GM19351 (cell line): Measurements from ENCODE around the gene DAGLA.

Source experiments
- ATAC-seq: cut with Tn5 transposase; IDR thresholded peaks from one replicate; pipeline ENCODE4 v1.9.1; 2021; ENCODE audit warnings: mild to moderate bottlenecking, moderate library complexity; ENCODE audit not compliant: unreplicated experiment

Gene DAGLA

DNA sequence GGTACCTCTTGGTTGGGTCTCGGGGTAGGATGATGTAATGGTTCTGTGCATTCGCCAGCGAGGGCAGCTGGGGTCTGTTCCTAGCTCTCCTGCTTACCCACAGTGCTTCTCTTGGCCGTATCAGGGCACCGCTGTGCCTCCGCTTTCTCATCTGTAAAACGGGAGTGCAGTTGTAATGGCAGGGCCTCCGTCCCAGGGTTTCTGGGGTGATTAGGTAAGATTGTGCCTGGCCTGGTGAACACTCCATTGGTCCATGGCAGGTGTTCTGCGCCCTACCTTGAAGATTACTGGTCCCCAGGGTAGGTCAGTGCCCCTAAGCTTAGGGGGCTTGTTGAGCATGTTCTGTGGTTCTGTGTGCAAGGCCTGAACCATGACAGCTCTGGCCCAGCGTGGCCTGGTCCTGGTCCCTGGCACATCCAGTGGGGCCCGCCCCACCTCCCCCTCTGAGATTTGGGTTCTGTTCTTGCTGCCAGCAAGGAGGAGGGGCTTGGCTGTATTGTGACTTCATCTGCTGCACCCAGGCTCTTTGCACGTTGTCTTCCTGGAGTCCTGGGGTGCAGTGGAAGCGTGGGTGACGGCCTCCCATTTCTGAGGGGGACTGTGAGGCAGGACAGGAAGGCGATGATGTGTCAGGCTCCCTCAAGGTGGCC lies 77.1 kb downstream of the DAGLA start:
- no peak for ATAC-seq

- no peak for ATAC-seq
These were observed 80.8 kb downstream of the DAGLA start for GRCh38 chr11:61760946-61761345.

DNA sequence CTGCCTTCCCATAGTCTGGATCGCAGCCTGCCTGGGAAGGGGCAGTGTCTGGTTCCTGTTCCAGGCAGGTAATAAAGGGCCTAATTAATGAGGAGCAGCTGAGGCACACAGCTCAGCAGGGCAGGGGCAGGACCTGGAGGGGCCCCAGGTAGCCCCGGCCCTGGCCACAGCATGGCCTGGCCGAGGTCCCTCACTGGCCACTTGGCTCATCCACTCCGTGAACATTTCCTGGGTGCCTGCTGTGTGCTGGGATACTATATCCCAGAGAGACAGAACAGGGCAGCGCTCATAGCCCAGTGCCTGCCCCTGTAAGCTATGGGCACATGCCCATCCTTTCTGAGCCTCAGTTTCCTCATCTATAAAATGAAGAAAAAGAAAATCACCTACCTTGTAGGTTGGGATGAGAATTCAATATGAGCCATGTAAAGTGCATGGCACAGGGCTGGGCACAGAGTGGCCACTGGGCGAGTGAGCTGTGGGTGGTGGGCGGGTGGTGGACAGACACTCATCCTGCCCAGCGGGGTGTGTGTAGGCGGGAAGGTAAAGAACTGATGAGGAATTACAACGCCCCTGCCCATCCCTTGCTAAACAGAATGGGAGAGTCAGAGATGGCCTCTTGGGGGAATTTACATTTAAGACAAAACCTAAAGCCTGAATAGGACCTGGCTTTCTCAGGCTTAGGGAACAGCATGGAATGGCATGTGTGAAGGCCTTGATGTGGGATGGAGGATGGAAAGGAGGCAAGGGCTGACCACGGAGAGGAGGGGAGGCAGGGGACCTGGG lies 81.4 kb downstream of the DAGLA start:
- no peak for ATAC-seq

DNA sequence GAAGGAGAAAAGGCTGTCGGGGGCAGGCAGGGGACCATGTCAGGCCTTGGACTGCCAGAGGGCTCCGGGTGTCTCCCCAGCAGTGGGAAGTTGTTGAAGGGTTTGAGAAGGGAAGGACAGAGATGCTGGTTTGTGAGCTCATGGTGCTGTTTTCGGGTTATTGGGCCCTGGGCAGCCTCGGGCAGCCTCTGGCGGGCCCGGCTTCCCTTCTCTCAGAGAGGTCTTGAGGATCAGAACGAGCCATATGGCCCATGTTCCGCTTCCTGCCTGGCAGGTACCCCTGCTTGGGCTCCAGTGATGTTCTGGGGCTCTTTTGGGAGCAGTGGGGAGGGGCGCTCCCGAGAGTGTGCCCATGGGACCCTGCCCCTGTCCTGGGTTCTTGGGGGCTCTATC lies 82.0 kb downstream of the DAGLA start:
- no peak for ATAC-seq

- ATAC-seq = no peak
These were observed 82.6 kb downstream of the DAGLA start for GRCh38 chr11:61762798-61763197.

DNA sequence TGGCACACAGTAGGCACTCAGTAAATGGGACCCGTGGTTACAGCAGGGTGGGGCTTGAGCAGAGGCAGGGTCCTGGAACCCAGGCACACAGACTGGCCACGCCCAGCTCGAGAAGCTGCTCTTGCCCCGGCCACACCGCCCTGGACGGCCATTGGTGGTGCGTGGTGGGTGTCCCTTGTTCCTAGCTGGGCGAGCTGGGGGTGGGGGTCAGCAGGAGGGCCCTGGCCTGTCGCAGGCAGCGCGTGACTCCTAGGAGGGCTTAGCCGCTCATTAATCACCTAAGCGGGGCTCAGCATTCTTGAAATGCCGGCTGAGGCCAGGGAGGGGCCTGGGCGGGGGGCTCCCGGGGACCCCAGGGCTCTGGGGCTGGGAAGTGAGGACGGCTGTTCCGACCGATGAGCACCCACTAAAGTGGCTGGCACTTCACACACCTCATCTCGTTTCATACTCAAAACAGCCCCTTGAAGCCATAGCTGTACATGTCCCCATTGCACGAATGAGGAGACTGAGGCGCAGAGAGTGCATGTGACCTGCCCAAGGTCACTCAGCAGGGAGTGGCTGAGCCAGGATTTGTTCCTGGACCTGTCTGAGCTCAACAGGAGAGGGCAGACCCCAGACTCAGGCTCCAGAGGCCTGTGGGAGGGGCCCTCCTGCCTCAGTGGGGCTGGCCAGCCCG lies 83.9 kb downstream of the DAGLA start:
- no peak for ATAC-seq

GRCh38 chr11:61764606-61765260 lies 84.5 kb downstream of the DAGLA start:
- no peak for ATAC-seq

DNA sequence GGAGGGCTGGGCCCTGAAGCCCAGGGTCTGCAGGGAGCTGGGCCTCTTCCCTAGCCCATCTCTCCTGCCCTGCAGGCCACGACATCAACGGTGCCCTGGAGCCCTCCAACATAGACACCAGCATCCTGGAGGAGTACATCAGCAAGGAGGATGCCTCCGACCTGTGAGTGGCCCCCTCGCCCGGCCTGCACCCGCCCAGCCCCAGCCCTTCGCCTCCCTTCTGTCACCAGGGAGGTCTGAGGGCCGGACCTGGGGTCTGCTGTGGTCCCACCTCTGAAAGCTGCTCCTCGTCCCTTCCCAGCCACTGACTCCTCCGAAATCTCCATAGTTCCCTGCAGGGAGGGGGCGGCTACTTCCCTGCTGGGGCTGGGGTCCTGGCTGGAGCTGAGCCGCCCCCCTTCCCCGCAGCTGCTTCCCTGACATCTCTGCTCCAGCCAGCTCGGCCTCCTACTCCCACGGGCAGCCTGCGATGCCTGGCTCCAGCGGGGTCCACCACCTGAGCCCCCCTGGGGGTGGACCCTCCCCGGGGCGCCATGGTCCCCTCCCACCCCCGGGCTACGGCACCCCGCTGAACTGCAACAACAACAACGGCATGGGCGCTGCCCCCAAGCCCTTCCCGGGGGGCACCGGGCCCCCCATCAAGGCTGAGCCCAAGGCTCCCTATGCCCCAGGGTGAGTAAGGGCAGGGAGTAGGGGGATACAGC lies 85.5 kb downstream of the DAGLA start:
- no peak for ATAC-seq

DNA sequence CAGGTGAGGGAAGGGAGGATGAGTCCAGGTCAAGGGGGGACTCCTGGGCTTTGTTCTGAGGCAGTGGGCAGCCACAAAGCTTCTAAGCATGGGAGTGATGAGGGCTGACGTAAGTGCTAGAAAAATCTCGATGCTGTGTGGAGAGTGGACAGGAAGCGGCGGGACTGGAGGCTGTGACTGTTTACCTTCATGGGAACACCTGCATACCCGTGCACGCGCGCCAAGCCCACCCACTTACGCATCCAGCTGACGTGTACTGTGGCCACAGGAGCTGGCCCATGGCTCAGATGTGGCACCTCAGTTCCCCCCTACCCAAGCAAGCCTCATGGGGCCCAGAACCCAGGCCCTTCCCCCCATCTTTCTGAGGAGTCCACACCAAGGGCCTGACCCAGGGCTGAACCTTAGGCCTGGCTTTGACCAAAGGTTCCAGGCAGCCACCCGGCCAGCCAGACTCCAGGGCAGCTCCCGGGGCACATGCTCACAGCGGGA lies 86.2 kb downstream of the DAGLA start:
- no peak for ATAC-seq

DNA sequence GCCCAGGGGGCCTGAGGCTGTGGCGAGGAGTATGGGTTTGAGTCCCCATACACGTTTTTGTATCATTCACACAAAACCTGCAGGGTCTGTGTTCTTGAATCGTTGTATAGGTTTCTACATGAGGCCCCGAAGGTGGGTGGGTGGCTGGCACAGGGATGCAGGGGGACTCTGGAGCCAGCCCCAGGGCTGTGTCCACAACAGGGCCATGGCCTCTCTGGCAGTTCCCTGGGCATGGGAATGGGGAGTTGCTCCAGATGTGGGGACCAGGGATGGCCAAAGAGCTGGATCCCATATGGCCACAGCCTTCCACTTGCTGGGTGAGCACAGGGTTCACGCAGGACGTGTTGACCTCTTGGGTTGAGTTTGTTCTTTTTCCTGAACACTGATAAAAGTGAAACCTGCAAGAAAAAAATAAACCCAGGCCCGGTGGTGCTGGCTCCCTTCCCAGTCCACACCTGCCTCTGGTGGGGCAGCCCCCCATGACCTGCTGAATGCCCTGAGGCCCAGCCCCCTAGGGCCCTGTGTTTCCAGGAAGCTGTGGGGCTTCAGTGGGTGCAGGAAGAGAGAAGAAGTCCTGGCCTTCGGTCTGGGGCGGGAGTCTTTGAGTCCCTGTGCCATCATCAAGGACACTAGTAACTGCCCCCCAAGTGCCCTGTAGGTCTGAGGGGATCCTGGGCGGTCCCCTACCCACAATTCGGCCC lies 88.3 kb downstream of the DAGLA start:
- no peak for ATAC-seq

- no peak for ATAC-seq
These were observed 89.2 kb downstream of the DAGLA start for GRCh38 chr11:61769169-61769920.

DNA sequence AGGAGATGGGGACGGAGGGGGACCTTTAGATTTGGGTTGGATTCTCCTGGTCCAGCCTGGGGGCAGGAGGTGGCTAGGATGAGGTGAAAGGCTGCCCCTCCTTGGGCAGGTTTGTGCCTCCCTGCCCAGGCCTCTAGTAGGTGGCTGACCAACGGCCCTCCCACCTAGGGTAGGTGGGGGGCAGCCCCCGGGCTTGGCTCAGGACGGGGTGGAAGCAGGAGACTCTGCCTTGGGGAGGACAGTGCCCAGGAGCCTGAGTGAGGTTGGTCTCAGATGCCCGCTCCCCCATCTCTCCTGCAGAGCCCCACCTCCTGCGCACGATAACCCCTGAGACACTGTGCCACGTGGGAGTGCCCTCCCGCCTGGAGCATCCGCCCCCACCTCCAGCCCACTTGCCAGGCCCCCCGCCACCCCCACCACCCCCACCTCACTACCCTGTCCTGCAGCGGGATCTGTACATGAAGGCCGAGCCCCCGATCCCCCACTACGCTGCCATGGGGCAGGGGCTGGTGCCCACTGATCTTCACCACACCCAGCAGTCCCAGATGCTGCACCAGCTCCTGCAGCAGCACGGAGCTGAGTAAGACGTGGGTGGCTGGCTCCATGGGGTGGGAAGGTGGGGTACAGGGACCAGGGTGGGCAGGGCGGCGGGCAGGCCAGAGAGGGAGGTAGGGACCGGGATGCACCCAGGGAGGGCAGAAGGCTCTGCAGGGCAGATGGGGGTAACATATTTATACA lies 89.9 kb downstream of the DAGLA start:
- ATAC-seq = no peak

DNA sequence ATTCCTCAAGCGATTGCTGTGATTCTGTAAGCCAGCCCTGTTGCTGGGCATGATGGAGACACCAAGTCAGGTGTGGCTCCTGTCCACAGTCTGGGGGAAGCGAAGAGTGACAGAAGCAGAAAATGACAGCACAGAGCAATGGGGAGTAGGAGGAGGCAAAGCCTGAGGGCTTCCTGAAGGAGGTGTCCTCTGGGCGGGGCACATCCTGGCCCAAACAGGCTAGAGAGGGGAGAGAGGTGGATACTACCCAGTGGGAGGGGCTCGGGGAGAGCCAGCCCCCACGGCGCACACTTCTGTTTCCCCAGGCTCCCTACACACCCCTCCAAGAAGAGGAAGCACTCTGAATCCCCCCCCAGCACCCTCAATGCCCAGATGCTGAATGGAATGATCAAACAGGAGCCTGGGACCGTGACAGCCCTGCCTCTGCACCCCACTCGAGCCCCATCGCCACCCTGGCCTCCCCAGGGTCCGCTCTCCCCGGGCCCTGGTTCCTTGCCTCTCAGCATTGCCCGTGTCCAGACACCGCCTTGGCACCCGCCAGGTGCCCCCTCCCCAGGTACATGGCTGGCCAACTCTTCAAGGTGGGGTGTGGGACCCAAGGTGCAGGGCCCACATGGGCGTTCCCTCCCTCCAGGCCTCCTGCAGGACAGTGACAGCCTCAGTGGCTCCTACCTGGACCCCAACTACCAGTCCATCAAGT lies 91.2 kb downstream of the DAGLA start:
- ATAC-seq = no peak

- no peak for ATAC-seq
These were observed 91.8 kb downstream of the DAGLA start for GRCh38 chr11:61771985-61772455.

- ATAC-seq = no peak
These were observed 93.2 kb downstream of the DAGLA start for GRCh38 chr11:61773356-61773755.

- no peak for ATAC-seq
These were observed 93.6 kb downstream of the DAGLA start for GRCh38 chr11:61773809-61774208.

GRCh38 chr11:61774411-61774810 lies 94.2 kb downstream of the DAGLA start:
- no peak for ATAC-seq

- no peak for ATAC-seq
These were observed 94.9 kb downstream of the DAGLA start for GRCh38 chr11:61775106-61775505.
